Thyroid gland (tissue), 4 donors: Measurements from ENCODE around the gene TXLNG.

Experiments used
- POLR2A ChIP-seq, 2 donors: fragments of 450-650 bp; IDR thresholded peaks; one replicate each; pipeline ENCODE4 v1.6.1; 2017; ENCODE audit warnings: antibody characterized with exemption in 2 of 2, mild to moderate bottlenecking in 2 of 2, moderate library complexity in 1 of 2
- TF ChIP-seq, protein P1 (sequence below), 6 experiments: fragments of 200-600 bp in 3 of 6; fragments of 450-650 bp in 3 of 6; sonication (generic) in 3 of 6; IDR thresholded peaks; one replicate each; pipeline ENCODE4 v1.5.1; 2016 to 2019; ENCODE audit warnings: antibody characterized with exemption in 6 of 6, mild to moderate bottlenecking in 2 of 6, inconsistent platforms in 1 of 6, moderate library complexity in 1 of 6

DNA sequence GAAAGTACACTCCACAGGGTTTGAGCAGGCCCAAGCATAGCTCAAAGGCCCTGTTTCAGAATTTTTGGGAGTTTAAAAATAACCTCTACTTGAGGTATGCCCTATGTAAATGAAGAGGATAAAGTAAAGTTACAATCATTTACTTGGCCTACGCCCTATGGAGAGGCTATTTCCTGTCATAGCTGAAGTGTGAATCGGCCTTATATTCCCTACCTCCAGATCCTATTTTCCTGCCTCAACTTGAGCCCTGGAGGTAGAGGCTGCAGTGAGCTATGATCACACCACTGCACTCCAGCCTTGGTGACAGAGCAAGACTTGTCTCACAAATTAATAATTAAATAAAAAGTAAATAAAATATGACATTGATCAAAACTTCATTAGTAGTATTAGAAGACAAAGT is 11.5 kb upstream of the TXLNG start:
- TF ChIP-seq, protein P1, sequence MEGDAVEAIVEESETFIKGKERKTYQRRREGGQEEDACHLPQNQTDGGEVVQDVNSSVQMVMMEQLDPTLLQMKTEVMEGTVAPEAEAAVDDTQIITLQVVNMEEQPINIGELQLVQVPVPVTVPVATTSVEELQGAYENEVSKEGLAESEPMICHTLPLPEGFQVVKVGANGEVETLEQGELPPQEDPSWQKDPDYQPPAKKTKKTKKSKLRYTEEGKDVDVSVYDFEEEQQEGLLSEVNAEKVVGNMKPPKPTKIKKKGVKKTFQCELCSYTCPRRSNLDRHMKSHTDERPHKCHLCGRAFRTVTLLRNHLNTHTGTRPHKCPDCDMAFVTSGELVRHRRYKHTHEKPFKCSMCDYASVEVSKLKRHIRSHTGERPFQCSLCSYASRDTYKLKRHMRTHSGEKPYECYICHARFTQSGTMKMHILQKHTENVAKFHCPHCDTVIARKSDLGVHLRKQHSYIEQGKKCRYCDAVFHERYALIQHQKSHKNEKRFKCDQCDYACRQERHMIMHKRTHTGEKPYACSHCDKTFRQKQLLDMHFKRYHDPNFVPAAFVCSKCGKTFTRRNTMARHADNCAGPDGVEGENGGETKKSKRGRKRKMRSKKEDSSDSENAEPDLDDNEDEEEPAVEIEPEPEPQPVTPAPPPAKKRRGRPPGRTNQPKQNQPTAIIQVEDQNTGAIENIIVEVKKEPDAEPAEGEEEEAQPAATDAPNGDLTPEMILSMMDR (IDR thresholded peaks at IDR 0.05): no peak
- TF ChIP-seq POLR2A (IDR thresholded peaks at IDR 0.05): no peak
